ENCODE measurements around the gene S100A6. TPM values are rescaled to one million over a fixed set of nuclear protein-coding genes. Genes with fewer than 3 reads are reported as not detected.

The S100A6 gene
- total RNA-seq, 1 experiment from 2014 or later = 2,572 TPM

DNA sequence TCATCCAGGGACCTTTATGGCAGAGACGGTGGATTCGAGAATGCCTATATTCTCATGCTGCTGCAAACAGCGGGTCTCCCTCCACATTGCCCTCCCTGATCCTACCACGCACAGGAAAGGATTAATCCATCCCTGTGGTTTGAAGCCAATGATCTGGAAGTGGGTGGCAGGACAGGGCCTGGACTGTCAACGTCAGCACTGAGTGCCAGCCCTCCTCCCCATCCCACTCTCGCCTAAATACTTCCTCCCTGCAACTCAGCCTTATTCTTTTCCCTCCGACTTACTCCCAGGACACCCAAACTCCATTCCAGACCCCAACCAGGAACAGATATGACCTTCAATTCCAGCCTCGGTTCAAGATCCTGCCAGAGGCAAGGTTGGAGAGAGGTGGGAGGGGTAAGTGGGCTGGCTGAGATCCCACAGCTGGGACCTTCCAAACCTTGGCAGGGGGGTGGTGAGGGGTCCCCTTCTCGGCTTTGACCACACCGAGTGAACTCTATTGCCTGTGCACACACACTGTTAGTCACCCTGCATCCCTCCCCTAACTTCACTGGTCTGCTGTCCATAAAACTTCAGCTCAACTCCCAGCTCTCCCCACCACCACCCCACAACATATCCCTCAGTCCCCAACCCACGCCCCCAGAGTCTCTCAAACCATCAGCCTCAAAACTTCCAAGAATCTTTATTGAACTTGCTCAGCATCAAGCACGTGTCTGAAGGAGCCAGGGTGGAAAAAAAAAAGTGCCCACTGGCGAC lies 7.3 kb upstream of the S100A6 start:
- Histone ChIP-seq H3K27me3 (ENCODE audit: low read length) (no peaks in the 10 kb centered on the region), H3K4me1 (ENCODE audit: insufficient read depth, low read length) (peaks cover 68% of the 10 kb centered on the region), H3K9ac (ENCODE audit: low read length) (no peak overlapping the region), H2AFZ (ENCODE audit: low read length) (no peak overlapping the region), H3K4me2 (ENCODE audit: low read length) (0 out of 2 replicates have a peak overlapping the region, but pooled peaks have one; percentile 73), H4K20me1 (ENCODE audit: low read length) (no peaks in the 10 kb centered on the region), H3K36me3 (ENCODE audit: low read depth, low read length) (no peaks in the 10 kb centered on the region), H3K9me3 (ENCODE audit: low read length) (no peaks in the 10 kb centered on the region), H3F3A (ENCODE audit: low read length, unreplicated experiment) (peaks cover 5% of the 10 kb centered on the region), H3K79me2 (ENCODE audit: low read length) (peaks cover 19% of the 10 kb centered on the region), H3K27ac (ENCODE audit: low read length) (no peak overlapping the region), H3K9me2 (replicated peaks; ENCODE audit: low read length) (no peaks in the 10 kb centered on the region), H3K4me3 (ENCODE audit: low read length) (no peak overlapping the region)
- DNase-seq (no peak), ATAC-seq (no peak)
- POLR2A ChIA-PET (ENCODE audit: unreplicated experiment) = no interaction called here
- BruUV-seq (replicated peaks) = no TSS peak
- CTCF ChIA-PET = no interaction called here
- intact Hi-C loops (cut with micrococcal nuclease) = no loop called here
- no peak for TF ChIP-seq EZH2 (IDR thresholded peaks at IDR 0.05; ENCODE audit: low read length, unreplicated experiment)
- no peak for TF ChIP-seq EZH2phosphoT487 (IDR thresholded peaks at IDR 0.05; ENCODE audit: borderline replicate concordance, low read length)
- TF ChIP-seq, protein P1, sequence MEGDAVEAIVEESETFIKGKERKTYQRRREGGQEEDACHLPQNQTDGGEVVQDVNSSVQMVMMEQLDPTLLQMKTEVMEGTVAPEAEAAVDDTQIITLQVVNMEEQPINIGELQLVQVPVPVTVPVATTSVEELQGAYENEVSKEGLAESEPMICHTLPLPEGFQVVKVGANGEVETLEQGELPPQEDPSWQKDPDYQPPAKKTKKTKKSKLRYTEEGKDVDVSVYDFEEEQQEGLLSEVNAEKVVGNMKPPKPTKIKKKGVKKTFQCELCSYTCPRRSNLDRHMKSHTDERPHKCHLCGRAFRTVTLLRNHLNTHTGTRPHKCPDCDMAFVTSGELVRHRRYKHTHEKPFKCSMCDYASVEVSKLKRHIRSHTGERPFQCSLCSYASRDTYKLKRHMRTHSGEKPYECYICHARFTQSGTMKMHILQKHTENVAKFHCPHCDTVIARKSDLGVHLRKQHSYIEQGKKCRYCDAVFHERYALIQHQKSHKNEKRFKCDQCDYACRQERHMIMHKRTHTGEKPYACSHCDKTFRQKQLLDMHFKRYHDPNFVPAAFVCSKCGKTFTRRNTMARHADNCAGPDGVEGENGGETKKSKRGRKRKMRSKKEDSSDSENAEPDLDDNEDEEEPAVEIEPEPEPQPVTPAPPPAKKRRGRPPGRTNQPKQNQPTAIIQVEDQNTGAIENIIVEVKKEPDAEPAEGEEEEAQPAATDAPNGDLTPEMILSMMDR (conservative IDR thresholded peaks at IDR 0.05; ENCODE audit: low read depth, low read length) = no peak

DNA sequence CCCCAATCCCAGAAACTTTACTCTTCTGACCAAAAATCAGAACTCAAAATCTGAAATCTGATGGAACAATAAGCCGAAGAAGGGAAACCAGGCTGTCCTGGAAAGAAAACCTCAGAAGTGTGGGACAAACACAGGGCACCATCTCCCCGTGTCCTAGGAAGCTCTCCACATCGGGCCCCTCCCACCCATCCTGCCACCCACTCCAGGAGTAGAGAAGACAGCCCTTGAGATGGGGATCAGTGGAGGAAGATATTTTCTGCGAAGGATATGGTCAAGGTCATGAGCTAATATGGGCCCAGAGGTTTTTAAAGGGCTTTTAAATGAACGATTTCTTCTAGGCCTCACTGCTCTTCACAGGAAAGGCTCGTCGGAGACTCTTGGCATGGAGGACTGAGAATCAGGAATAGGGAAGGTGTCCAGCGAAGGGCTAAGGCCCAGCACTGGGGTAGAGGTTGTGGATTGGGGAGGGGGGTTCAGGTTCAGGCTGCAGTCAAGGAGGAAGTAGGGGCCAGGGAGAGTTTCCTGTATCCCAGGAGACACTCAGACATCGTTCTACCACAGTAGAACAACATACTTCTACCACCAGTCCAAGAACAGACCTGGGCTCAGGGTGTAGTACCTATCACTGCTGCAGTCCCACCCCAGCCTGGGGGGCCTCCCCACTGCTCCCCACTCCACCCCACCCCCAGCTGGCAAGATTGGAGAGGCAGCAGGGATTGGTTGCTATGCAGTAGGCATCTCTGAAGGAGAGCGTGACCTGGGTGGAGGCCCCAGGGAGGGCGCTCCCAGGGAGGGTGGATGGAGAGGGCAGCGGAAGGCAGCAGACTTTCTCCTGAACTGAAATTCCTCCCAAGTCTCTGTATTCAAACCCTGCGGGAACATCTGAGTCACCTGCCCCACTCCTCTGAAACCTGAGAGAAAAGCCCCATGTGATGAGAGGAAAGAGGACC lies 6.1 kb upstream of the S100A6 start:
- BruUV-seq (replicated peaks) = no TSS peak
- H4K20me1 ChIP-seq (ENCODE audit: low read length) = no peaks in the 10 kb centered on the region
- no peak overlapping the region for H2AFZ ChIP-seq (ENCODE audit: low read length)
- H3F3A ChIP-seq (ENCODE audit: low read length, unreplicated experiment) = peaks cover 5% of the 10 kb centered on the region
- no peaks in the 10 kb centered on the region for H3K27me3 ChIP-seq (ENCODE audit: low read length)
- CTCF ChIA-PET = no interaction called here
- DNase-seq (no peak), ATAC-seq (no peak)
- H3K79me2 ChIP-seq (ENCODE audit: low read length) = peaks cover 19% of the 10 kb centered on the region
- H3K36me3 ChIP-seq (ENCODE audit: low read depth, low read length) = no peaks in the 10 kb centered on the region
- no peaks in the 10 kb centered on the region for H3K9me3 ChIP-seq (ENCODE audit: low read length)
- POLR2A ChIA-PET (ENCODE audit: unreplicated experiment) = no interaction called here
- H3K4me1 ChIP-seq (ENCODE audit: insufficient read depth, low read length) = peaks cover 72% of the 10 kb centered on the region
- TF ChIP-seq EZH2phosphoT487 (IDR thresholded peaks at IDR 0.05; ENCODE audit: borderline replicate concordance, low read length) (no peak), EZH2 (IDR thresholded peaks at IDR 0.05; ENCODE audit: low read length, unreplicated experiment) (no peak)
- TF ChIP-seq, protein P1 (conservative IDR thresholded peaks at IDR 0.05; ENCODE audit: low read depth, low read length) = no peak
- H3K4me2 ChIP-seq (ENCODE audit: low read length) = peak overlapping the region; percentile 71
- H3K27ac ChIP-seq (ENCODE audit: low read length) = peak overlapping the region; percentile 93
- H3K9ac ChIP-seq (ENCODE audit: low read length) = peak overlapping the region; percentile 74
- H3K4me3 ChIP-seq (ENCODE audit: low read length) = no peak overlapping the region
- no peaks in the 10 kb centered on the region for H3K9me2 ChIP-seq (replicated peaks; ENCODE audit: low read length)
- intact Hi-C loops (cut with micrococcal nuclease) = no loop called here
